Karpas-422 (cell line): ENCODE results near the gene TOPAZ1. TPM values are rescaled to one million over a fixed set of nuclear protein-coding genes. Genes with fewer than 3 reads are reported as not detected.

Experiments
- DNase-seq: peaks from one replicate; pipeline ENCODE4 v3.0.0-alpha.2; 2015
- H2AFZ ChIP-seq: fragments of 200-600 bp; sonication (generic); 2 replicates; pipeline ENCODE4 v1.6.1; 2014; ENCODE audit warnings: antibody characterized with exemption, low read length, mixed read lengths
- H3K27ac ChIP-seq: fragments of 200-600 bp; sonication (generic); 2 replicates; pipeline ENCODE4 v1.5.1; 2014; ENCODE audit warnings: mild to moderate bottlenecking, low read length, moderate library complexity
- H3K27me3 ChIP-seq: fragments of 200-600 bp; sonication (generic); 2 replicates; pipeline ENCODE4 v1.6.1; 2014; ENCODE audit warnings: low read length, mixed read lengths
- H3K36me3 ChIP-seq: fragments of 200-600 bp; sonication (generic); 2 replicates; pipeline ENCODE4 v1.6.1; 2014; ENCODE audit warnings: low read length, mixed read lengths; ENCODE audit not compliant: insufficient read depth
- H3K4me1 ChIP-seq: fragments of 200-600 bp; sonication (generic); 2 replicates; pipeline ENCODE4 v1.6.1; 2014; ENCODE audit warnings: mild to moderate bottlenecking, low read length, mixed read lengths
- H3K4me2 ChIP-seq: fragments of 200-600 bp; sonication (generic); 2 replicates; pipeline ENCODE4 v1.6.1; 2014; ENCODE audit warnings: low read length, low read depth, mild to moderate bottlenecking; ENCODE audit not compliant: poor library complexity, severe bottlenecking
- H3K4me3 ChIP-seq: fragments of 200-600 bp; sonication (generic); 2 replicates; pipeline ENCODE4 v1.5.1; 2014; ENCODE audit warnings: mild to moderate bottlenecking, antibody characterized with exemption, low read length, mixed read lengths
- H3K79me2 ChIP-seq: fragments of 200-600 bp; sonication (generic); 2 replicates; pipeline ENCODE4 v1.6.1; 2014; ENCODE audit warnings: mild to moderate bottlenecking, low read length, mixed read lengths
- H3K9ac ChIP-seq: fragments of 200-600 bp; sonication (generic); 2 replicates; pipeline ENCODE4 v1.6.0; 2014; ENCODE audit warnings: low read length
- H3K9me2 ChIP-seq: fragments of 200-600 bp; sonication (generic), shearing (Covaris generic); replicated peaks from 2 replicates; pipeline ENCODE4 v1.6.0; 2014; ENCODE audit warnings: mild to moderate bottlenecking, low read length, moderate library complexity; ENCODE audit not compliant: insufficient read depth
- H3K9me3 ChIP-seq: fragments of 300-700, 200-600 bp; sonication (generic); 2 replicates; pipeline ENCODE4 v1.6.1; 2014; ENCODE audit warnings: low read length, mixed read lengths
- H4K20me1 ChIP-seq: fragments of 200-600 bp; sonication (generic); 2 replicates; pipeline ENCODE4 v1.6.1; 2014; ENCODE audit warnings: mild to moderate bottlenecking, antibody characterized with exemption, low read length, low read depth; ENCODE audit not compliant: insufficient read depth
- total RNA-seq: library from RNA; depleted of rRNA; stranded (reverse); fragments of >200 nt; shearing (Covaris generic); gene quantifications from 2 replicates; pipeline ENCODE4 v1.2.3, GENCODE V29; 2014; ENCODE audit warnings: low replicate concordance

The TOPAZ1 gene
- total RNA-seq, 1 experiment from 2014 or later: not detected

DNA sequence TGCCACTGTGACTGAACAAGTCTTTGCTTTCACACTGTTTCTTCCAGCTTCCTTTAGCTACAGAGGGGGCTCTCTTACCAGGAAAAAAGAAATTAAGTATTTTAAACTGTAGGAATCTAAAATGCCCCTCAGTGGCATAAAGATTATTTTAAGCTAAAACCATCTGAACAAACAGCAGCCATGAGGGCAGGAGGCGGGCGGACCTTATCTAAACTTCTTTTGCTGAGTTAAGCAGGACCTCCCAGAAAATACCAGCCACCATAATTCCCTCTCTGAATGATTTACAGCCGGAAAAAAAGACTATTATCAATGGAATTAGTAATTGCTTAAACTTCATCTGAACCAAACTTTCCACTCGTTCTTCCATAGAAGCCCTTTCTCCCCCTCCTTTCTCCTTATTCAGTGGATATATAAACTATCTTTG is 5.2 kb upstream of the TOPAZ1 start:
- Histone ChIP-seq H3K36me3 (no peaks in the 10 kb centered on the region), H3K79me2 (no peaks in the 10 kb centered on the region), H3K4me3 (no peak overlapping the region), H3K27me3 (no peaks in the 10 kb centered on the region), H3K4me1 (0 out of 2 replicates have a peak, but pooled peaks cover 3% of the 10 kb centered on the region), H3K9me2 (no peaks in the 10 kb centered on the region), H3K27ac (no peak overlapping the region), H3K9ac (no peak overlapping the region), H2AFZ (no peak overlapping the region), H3K9me3 (no peaks in the 10 kb centered on the region), H3K4me2 (no peak overlapping the region), H4K20me1 (no peaks in the 10 kb centered on the region)
- DNase-seq: no peak

- H3K4me1 ChIP-seq: 0 out of 2 replicates have a peak, but pooled peaks cover 3% of the 10 kb centered on the region
- no peak overlapping the region for H3K4me3 ChIP-seq
- no peaks in the 10 kb centered on the region for H3K9me2 ChIP-seq
- H3K79me2 ChIP-seq: no peaks in the 10 kb centered on the region
- no peak for DNase-seq
- no peak overlapping the region for H3K4me2 ChIP-seq
- no peaks in the 10 kb centered on the region for H3K36me3 ChIP-seq
- H3K27ac ChIP-seq: no peak overlapping the region
- no peaks in the 10 kb centered on the region for H3K9me3 ChIP-seq
- no peak overlapping the region for H2AFZ ChIP-seq
- H3K27me3 ChIP-seq: no peaks in the 10 kb centered on the region
- no peak overlapping the region for H3K9ac ChIP-seq
- no peaks in the 10 kb centered on the region for H4K20me1 ChIP-seq
Observed at GRCh38 chr3:44237161-44237560, 4.5 kb upstream of the TOPAZ1 start.

DNA sequence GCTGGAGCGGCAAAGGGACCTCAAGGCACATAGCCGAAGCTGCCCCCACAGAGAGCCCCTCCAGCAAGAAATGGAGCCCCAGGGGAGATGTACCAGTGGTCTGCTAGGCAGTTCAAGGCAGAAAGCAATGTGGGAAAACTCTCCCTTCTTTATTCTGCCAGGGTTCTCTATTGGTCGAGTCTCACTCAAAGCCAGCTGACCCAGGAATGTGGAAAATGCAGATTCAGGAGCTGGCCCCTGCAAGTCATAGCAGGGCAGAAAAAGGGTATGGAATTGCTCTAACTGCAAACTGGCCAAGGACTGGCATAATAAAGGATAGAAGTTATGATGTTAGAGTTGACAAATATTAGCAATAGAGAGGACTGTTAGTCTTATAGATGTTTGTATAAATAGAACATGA is 4.0 kb upstream of the TOPAZ1 start:
- no peaks in the 10 kb centered on the region for H3K27me3 ChIP-seq
- no peaks in the 10 kb centered on the region for H3K36me3 ChIP-seq
- H3K4me1 ChIP-seq: 0 out of 2 replicates have a peak, but pooled peaks cover 3% of the 10 kb centered on the region
- no peak for DNase-seq
- H4K20me1 ChIP-seq: no peaks in the 10 kb centered on the region
- H3K4me3 ChIP-seq: no peak overlapping the region
- no peaks in the 10 kb centered on the region for H3K79me2 ChIP-seq
- H3K27ac ChIP-seq: no peak overlapping the region
- no peaks in the 10 kb centered on the region for H3K9me2 ChIP-seq
- H2AFZ ChIP-seq: no peak overlapping the region
- no peaks in the 10 kb centered on the region for H3K9me3 ChIP-seq
- no peak overlapping the region for H3K4me2 ChIP-seq
- H3K9ac ChIP-seq: no peak overlapping the region

DNA sequence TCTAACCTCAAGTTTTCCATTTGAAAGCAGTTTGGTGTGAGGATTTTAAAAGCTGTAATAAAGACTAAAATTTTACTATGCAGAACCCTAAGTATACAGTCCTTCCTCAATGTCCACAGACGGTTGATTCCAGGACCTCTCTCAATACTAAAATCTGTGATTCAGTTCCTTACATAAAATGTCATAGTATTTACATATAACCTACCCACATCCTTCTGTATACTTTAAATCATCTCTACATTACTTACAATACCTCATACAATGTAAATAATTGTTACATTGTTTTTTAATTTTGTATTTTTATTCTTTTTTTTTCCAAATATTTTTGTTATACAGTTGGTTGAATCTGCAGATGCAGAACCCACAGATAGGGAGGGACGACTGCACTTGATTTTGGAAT is 2.8 kb upstream of the TOPAZ1 start:
- Histone ChIP-seq H3K4me1 (0 out of 2 replicates have a peak, but pooled peaks cover 3% of the 10 kb centered on the region), H3K27me3 (no peaks in the 10 kb centered on the region), H3K9ac (no peak overlapping the region), H3K4me2 (no peak overlapping the region), H2AFZ (no peak overlapping the region), H3K36me3 (no peaks in the 10 kb centered on the region), H3K9me2 (no peaks in the 10 kb centered on the region), H3K79me2 (no peaks in the 10 kb centered on the region), H3K9me3 (no peaks in the 10 kb centered on the region), H4K20me1 (no peaks in the 10 kb centered on the region), H3K4me3 (no peak overlapping the region), H3K27ac (no peak overlapping the region)
- no peak for DNase-seq

GRCh38 chr3:44240061-44240460 is 1.6 kb upstream of the TOPAZ1 start:
- Histone ChIP-seq H3K27ac (no peak overlapping the region), H3K27me3 (no peaks in the 10 kb centered on the region), H2AFZ (no peak overlapping the region), H4K20me1 (no peaks in the 10 kb centered on the region), H3K4me3 (no peak overlapping the region), H3K9me3 (no peaks in the 10 kb centered on the region), H3K36me3 (no peaks in the 10 kb centered on the region), H3K79me2 (no peaks in the 10 kb centered on the region), H3K9me2 (no peaks in the 10 kb centered on the region), H3K4me2 (no peak overlapping the region), H3K9ac (no peak overlapping the region), H3K4me1 (0 out of 2 replicates have a peak, but pooled peaks cover 3% of the 10 kb centered on the region)
- no peak for DNase-seq

DNA sequence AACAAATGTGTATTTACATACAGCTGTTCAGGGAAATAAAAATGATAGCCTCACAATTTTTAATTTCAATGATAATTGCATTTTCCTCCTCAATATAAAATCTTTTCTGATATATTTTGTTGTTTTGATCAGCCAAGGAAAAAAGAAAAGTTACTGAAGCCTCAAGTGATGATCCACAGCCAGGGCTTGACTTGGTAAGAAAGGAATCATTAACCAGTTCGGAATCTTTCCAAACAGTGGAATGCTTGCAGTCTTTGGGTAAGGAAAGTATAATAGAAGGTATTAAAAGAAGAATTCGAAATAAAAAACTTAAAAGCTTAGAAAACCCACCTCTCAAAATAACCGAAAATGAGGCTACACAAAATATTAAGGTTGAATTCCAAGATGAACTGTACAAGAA is 1.0 kb downstream of the TOPAZ1 start:
- H2AFZ ChIP-seq: no peak overlapping the region
- no peaks in the 10 kb centered on the region for H3K27me3 ChIP-seq
- no peak overlapping the region for H3K9ac ChIP-seq
- no peak overlapping the region for H3K4me3 ChIP-seq
- no peaks in the 10 kb centered on the region for H3K9me3 ChIP-seq
- no peak overlapping the region for H3K27ac ChIP-seq
- H3K79me2 ChIP-seq: no peaks in the 10 kb centered on the region
- H4K20me1 ChIP-seq: no peaks in the 10 kb centered on the region
- H3K4me1 ChIP-seq: no peaks in the 10 kb centered on the region
- no peak overlapping the region for H3K4me2 ChIP-seq
- H3K36me3 ChIP-seq: no peaks in the 10 kb centered on the region
- H3K9me2 ChIP-seq: no peaks in the 10 kb centered on the region
- no peak for DNase-seq

- DNase-seq: no peak
- H3K4me1 ChIP-seq: no peaks in the 10 kb centered on the region
Observed at GRCh38 chr3:44248152-44248551, 6.5 kb downstream of the TOPAZ1 start.

GRCh38 chr3:44252332-44252959 is 10.8 kb downstream of the TOPAZ1 start:
- no peaks in the 10 kb centered on the region for H3K27me3 ChIP-seq

More at GRCh38 chr3:44248152-44248551, 6.5 kb downstream of the TOPAZ1 start:
- Histone ChIP-seq H3K36me3 (no peaks in the 10 kb centered on the region), H3K4me3 (no peak overlapping the region), H3K9ac (no peak overlapping the region), H3K9me3 (no peaks in the 10 kb centered on the region), H3K27ac (no peak overlapping the region), H4K20me1 (no peaks in the 10 kb centered on the region), H3K4me2 (no peak overlapping the region), H3K27me3 (no peaks in the 10 kb centered on the region), H3K9me2 (no peaks in the 10 kb centered on the region), H3K79me2 (no peaks in the 10 kb centered on the region), H2AFZ (no peak overlapping the region)

More at GRCh38 chr3:44252332-44252959, 10.8 kb downstream of the TOPAZ1 start:
- Histone ChIP-seq H3K27ac (no peak overlapping the region), H3K36me3 (no peaks in the 10 kb centered on the region), H4K20me1 (no peaks in the 10 kb centered on the region), H3K79me2 (no peaks in the 10 kb centered on the region), H3K4me1 (no peaks in the 10 kb centered on the region), H3K4me2 (no peak overlapping the region), H3K4me3 (no peak overlapping the region), H3K9me2 (no peaks in the 10 kb centered on the region), H3K9me3 (no peaks in the 10 kb centered on the region), H2AFZ (no peak overlapping the region), H3K9ac (no peak overlapping the region)
- DNase-seq: no peak
